Tibial nerve (tissue), 4 donors: ENCODE results near the gene USP6NL.

ENCODE experiments used
- CTCF ChIP-seq, 5 experiments: fragments of 200-600 bp in 3 of 5; fragments of 450-650 bp in 2 of 5; sonication (generic) in 3 of 5; IDR thresholded peaks; one replicate each; pipeline ENCODE4 v1.5.1; 2016 to 2019; ENCODE audit warnings: antibody characterized with exemption in 5 of 5, mild to moderate bottlenecking in 3 of 5, moderate library complexity in 2 of 5
- EP300 ChIP-seq, 2 donors: sonication (generic); formaldehyde crosslinking; IDR thresholded peaks; one replicate each; pipeline ENCODE4 v1.6.1; 2017; ENCODE audit warnings: antibody characterized with exemption in 2 of 2, mild to moderate bottlenecking in 1 of 2
- POLR2A ChIP-seq, 2 donors: fragments of 450-650 bp; IDR thresholded peaks; one replicate each; pipeline ENCODE4 v1.6.1; 2017; ENCODE audit warnings: antibody characterized with exemption in 2 of 2, mild to moderate bottlenecking in 2 of 2, moderate library complexity in 2 of 2

GRCh38 chr10:11491087-11491486, 120.4 kb downstream of the USP6NL start:
- TF ChIP-seq CTCF (IDR thresholded peaks at IDR 0.05): no peak
- no peak for TF ChIP-seq POLR2A (IDR thresholded peaks at IDR 0.05)
- no peak for TF ChIP-seq EP300 (IDR thresholded peaks at IDR 0.05)
